WERI-Rb-1 (cell line): ENCODE data around the gene ABHD16B.

Source experiments
- DNase-seq: peaks from one replicate; pipeline ENCODE4 v3.0.0-alpha.2; 2020
- H3K27ac ChIP-seq: fragments of 250-450 bp; sonication (Bioruptor Pico); 2 replicates; pipeline ENCODE4 v1.5.1; 2020; ENCODE audit warnings: mild to moderate bottlenecking, moderate library complexity
- H3K27me3 ChIP-seq: fragments of 250-450 bp; sonication (Bioruptor Pico); 2 replicates; pipeline ENCODE4 v1.5.1; 2021; ENCODE audit warnings: mild to moderate bottlenecking, low read depth, moderate library complexity; ENCODE audit not compliant: insufficient read depth, severe bottlenecking
- H3K36me3 ChIP-seq: fragments of 250-450 bp; sonication (Bioruptor Pico); 2 replicates; pipeline ENCODE4 v1.5.1; 2020; ENCODE audit warnings: mild to moderate bottlenecking, moderate library complexity
- H3K4me3 ChIP-seq: 2 replicates; pipeline ENCODE4 v1.5.1; 2011; ENCODE audit warnings: low read depth, mild to moderate bottlenecking, control low read depth, low read length
- H3K9me3 ChIP-seq: fragments of 250-450 bp; sonication (Bioruptor Pico); 2 replicates; pipeline ENCODE4 v1.5.1; 2021; ENCODE audit warnings: mild to moderate bottlenecking, moderate library complexity; ENCODE audit not compliant: severe bottlenecking
- TF ChIP-seq, protein P1 (sequence below): IDR thresholded peaks from 2 replicates; pipeline ENCODE4 v1.5.1; 2011; ENCODE audit warnings: low read depth, mild to moderate bottlenecking, control low read depth, inconsistent platforms, low read length

ABHD16B gene

DNA sequence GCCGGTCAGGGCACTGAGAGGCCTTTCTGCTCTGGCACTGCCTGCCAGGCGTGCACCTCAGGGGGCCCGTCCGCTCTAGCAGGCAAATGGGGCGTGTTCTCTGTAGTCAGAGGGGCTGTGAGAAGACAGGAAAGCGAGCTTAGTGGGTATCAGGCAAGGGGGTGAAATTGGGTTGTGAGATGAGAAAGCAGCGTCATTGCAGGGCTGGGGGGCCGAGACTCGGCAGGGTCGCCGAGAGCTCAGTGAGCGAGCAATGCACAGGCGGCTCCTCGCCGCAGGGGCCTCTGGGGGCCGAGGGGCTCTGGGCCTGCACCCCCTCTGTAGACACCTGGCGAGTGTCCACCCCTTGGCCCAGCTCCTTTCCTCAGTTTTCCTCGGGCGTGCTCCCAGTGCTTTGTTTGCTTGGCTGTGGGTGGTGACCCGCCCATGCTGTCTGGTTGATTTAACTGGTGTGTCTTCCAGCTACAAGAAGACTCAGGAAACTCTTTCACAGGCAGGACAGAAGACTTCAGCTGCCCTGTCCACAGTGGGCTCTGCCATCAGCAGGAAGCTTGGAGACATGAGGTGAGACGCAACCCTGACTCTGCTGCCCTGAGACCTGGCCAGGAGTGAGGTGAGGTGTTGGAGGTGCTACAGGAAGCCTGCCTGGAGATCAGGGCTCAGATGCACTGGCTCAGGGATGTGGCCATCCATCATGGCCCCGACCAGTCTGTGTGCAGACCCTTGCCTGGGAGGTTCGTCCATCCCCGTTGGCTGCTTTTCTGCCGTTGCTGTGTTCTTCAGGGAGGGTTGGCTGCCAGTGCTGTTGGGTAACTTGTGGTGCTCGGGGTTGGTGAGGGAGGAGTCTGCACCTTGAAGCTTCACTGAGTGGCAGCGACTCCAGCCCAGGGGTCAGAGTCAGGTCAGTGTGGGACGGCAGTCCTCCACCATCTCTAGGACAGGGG is 21.2 kb downstream of the ABHD16B start:
- TF ChIP-seq, protein P1, sequence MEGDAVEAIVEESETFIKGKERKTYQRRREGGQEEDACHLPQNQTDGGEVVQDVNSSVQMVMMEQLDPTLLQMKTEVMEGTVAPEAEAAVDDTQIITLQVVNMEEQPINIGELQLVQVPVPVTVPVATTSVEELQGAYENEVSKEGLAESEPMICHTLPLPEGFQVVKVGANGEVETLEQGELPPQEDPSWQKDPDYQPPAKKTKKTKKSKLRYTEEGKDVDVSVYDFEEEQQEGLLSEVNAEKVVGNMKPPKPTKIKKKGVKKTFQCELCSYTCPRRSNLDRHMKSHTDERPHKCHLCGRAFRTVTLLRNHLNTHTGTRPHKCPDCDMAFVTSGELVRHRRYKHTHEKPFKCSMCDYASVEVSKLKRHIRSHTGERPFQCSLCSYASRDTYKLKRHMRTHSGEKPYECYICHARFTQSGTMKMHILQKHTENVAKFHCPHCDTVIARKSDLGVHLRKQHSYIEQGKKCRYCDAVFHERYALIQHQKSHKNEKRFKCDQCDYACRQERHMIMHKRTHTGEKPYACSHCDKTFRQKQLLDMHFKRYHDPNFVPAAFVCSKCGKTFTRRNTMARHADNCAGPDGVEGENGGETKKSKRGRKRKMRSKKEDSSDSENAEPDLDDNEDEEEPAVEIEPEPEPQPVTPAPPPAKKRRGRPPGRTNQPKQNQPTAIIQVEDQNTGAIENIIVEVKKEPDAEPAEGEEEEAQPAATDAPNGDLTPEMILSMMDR = no peak
- Histone ChIP-seq H3K4me3 (no peak overlapping the region), H3K27me3 (no peaks in the 10 kb centered on the region), H3K27ac (no peak overlapping the region), H3K9me3 (no peaks in the 10 kb centered on the region), H3K36me3 (no peaks in the 10 kb centered on the region)
- DNase-seq = no peak

DNA sequence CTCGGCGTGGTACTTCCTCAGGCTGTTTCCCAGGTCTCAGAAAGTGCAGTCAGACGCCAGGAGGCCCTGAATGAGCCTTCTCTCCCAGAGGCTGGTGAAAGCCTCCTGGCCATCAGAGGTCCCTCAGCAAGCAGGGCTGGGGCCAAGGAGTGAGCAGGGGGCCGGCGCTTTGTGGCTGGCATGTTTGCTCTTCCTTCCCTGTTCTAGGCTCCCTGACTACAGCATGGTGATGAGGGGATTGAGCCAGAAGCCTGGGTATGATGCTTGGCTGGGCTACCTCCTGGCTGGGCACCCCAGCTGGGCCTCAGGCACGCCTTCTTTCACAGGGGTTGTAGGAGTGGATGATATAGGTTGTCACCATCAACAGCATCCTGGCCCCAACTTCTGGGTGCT is 21.9 kb downstream of the ABHD16B start:
- Histone ChIP-seq H3K27me3 (no peaks in the 10 kb centered on the region), H3K4me3 (no peak overlapping the region), H3K27ac (no peak overlapping the region), H3K36me3 (no peaks in the 10 kb centered on the region), H3K9me3 (no peaks in the 10 kb centered on the region)
- no peak for DNase-seq
- TF ChIP-seq, protein P1 = no peak

GRCh38 chr20:63884506-63885263 is 23.4 kb downstream of the ABHD16B start:
- H3K27me3 ChIP-seq = no peaks in the 10 kb centered on the region
- H3K4me3 ChIP-seq = no peak overlapping the region
- TF ChIP-seq, protein P1 = no peak
- DNase-seq = no peak
- no peaks in the 10 kb centered on the region for H3K9me3 ChIP-seq
- no peak overlapping the region for H3K27ac ChIP-seq
- H3K36me3 ChIP-seq = no peaks in the 10 kb centered on the region

- no peak for DNase-seq
- Histone ChIP-seq H3K9me3 (no peaks in the 10 kb centered on the region), H3K4me3 (no peak overlapping the region), H3K27ac (no peak overlapping the region), H3K36me3 (no peaks in the 10 kb centered on the region), H3K27me3 (no peaks in the 10 kb centered on the region)
- TF ChIP-seq, protein P1 = no peak
Observed at GRCh38 chr20:63885264-63886053, 24.2 kb downstream of the ABHD16B start.

DNA sequence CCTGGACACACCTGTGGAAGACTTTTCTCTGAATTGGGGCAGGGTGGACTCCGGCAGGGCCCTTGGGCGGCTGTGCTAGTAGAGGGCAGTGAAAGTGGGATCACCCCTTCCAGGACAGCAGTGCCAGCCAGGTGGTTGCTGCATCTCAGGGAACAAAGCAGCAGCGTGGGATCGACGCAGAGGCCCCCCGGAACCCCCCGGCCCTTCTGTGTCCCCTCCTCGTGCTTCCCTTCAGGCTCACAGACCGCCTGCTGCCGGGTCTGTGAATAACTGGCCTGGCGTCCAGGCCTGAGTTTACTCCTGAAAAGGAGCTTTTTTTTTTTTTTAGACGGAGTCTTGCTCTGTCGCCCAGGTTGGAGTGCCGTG is 24.7 kb downstream of the ABHD16B start:
- Histone ChIP-seq H3K36me3 (no peaks in the 10 kb centered on the region), H3K4me3 (no peak overlapping the region), H3K9me3 (no peaks in the 10 kb centered on the region), H3K27ac (no peak overlapping the region), H3K27me3 (no peaks in the 10 kb centered on the region)
- no peak for DNase-seq
- TF ChIP-seq, protein P1 = no peak
